Naive thymus-derived CD8-positive, alpha-beta T cell (primary cell): ENCODE measurements around the gene RAMP2. TPM values are rescaled to one million over a fixed set of nuclear protein-coding genes. Genes with fewer than 3 reads are reported as not detected.
"Not testable (repeated sequence)": the region's sequence is repeated elsewhere in the genome, so short reads cannot be mapped to it uniquely, and the experiment has no call there.

Source experiments
- ATAC-seq, 2 donors: fragments of 150-1000 bp; cut with Tn5 transposase in 1 of 2; sonication (Bioruptor Pico), chemical (Tn5 transposase) in 1 of 2; 1 replicate in 1 of 2; 2 replicates in 1 of 2; pipeline ENCODE4 v1.10.0; 2021; ENCODE audit warnings: mild to moderate bottlenecking in 2 of 2, moderate library complexity in 2 of 2
- POLR2A ChIA-PET: fragments of 350-600 bp; sonication (Branson Sonifier 250); formaldehyde crosslinking; loops from one replicate; lab custom pipeline; 2021; ENCODE audit warnings: antibody characterized with exemption; lab: Charles Lee
- DNase-seq, 10 donors: peaks; one replicate each; pipeline versions ENCODE4 v3.0.0 to v3.0.0-alpha.2; 2020 to 2022
- H3K27ac Mint-ChIP-seq, 10 donors: one replicate each; pipeline ENCODE4 v1.8.0; 2020 to 2022; ENCODE audit warnings: mild to moderate bottlenecking in 10 of 10, mixed read lengths in 10 of 10, moderate library complexity in 4 of 10, inconsistent platforms in 1 of 10
- H3K27me3 Mint-ChIP-seq, 5 donors: one replicate each; pipeline ENCODE4 v1.8.0; 2021 to 2022; ENCODE audit warnings: mixed read lengths in 5 of 5
- H3K36me3 Mint-ChIP-seq, 3 donors: one replicate each; pipeline ENCODE4 v1.8.0; 2020 to 2022; ENCODE audit warnings: mixed read lengths in 3 of 3, mild to moderate bottlenecking in 2 of 3, inconsistent platforms in 1 of 3
- H3K4me1 Mint-ChIP-seq, 4 donors: one replicate each; pipeline ENCODE4 v1.8.0; 2021 to 2022; ENCODE audit warnings: mixed read lengths in 4 of 4
- H3K4me3 Mint-ChIP-seq, 10 donors: one replicate each; pipeline ENCODE4 v1.8.0; 2020 to 2022; ENCODE audit warnings: mild to moderate bottlenecking in 10 of 10, mixed read lengths in 10 of 10, moderate library complexity in 6 of 10, inconsistent platforms in 1 of 10
- H3K9me3 Mint-ChIP-seq, 9 donors: one replicate each; pipeline ENCODE4 v1.8.0; 2020 to 2022; ENCODE audit warnings: mixed read lengths in 9 of 9, mild to moderate bottlenecking in 3 of 9, inconsistent platforms in 1 of 9, moderate library complexity in 1 of 9
- polyA plus RNA-seq, 3 donors: library from polyadenylated mRNA; unstranded; fragments of 300-500 nt; fragmentation: Illumina TruSeq; gene quantifications; one replicate each; pipeline ENCODE4 v1.2.3, GENCODE V29; 2021
- total RNA-seq, 8 experiments: library from RNA in 2 of 8; stranded (reverse) in 2 of 8; gene quantifications; one replicate each; pipeline ENCODE4 v1.2.3 and lab custom pipeline; 2021 to 2026

Gene RAMP2
- total and polyA plus RNA-seq, 5 experiments from 2014 or later, result not detected

GRCh38 chr17:42748908-42749798 lies 11.9 kb upstream of the RAMP2 start:
- no peaks in the 10 kb centered on the region for H3K36me3 Mint-ChIP-seq
- no peak for DNase-seq
- H3K9me3 Mint-ChIP-seq, result no peaks in the 10 kb centered on the region
- H3K4me3 Mint-ChIP-seq, result no peak overlapping the region
- H3K27ac Mint-ChIP-seq, result no peak overlapping the region
- no peak for ATAC-seq
- H3K4me1 Mint-ChIP-seq, result peaks cover 5 to 11% (median 10%) of the 10 kb centered on the region in 4 donors
- H3K27me3 Mint-ChIP-seq, result peaks cover 3 to 19% (median 10%) of the 10 kb centered on the region in 5 donors
- POLR2A ChIA-PET, result no interaction called here

GRCh38 chr17:42750739-42751344 lies 10.2 kb upstream of the RAMP2 start:
- POLR2A ChIA-PET, result no interaction called here
- Mint-ChIP-seq H3K27ac (no peak overlapping the region), H3K4me1 (peaks cover 0 to 3% (median 0%) of the 10 kb centered on the region in 4 donors), H3K27me3 (peaks cover 3 to 27% (median 19%) of the 10 kb centered on the region in 5 donors), H3K9me3 (no peaks in the 10 kb centered on the region), H3K4me3 (no peak overlapping the region), H3K36me3 (no peaks in the 10 kb centered on the region)
- DNase-seq (no peak), ATAC-seq (no peak)

GRCh38 chr17:42751628-42752027 lies 9.4 kb upstream of the RAMP2 start:
- Mint-ChIP-seq H3K27ac (no peak overlapping the region), H3K36me3 (no peaks in the 10 kb centered on the region), H3K4me1 (peaks cover 0 to 3% (median 0%) of the 10 kb centered on the region in 4 donors), H3K27me3 (peaks cover 9 to 31% (median 26%) of the 10 kb centered on the region in 5 donors), H3K9me3 (no peaks in the 10 kb centered on the region), H3K4me3 (no peak overlapping the region)
- no peak for DNase-seq
- POLR2A ChIA-PET, result no interaction called here
- no peak for ATAC-seq

GRCh38 chr17:42754782-42755181 lies 6.2 kb upstream of the RAMP2 start:
- ATAC-seq (no peak), DNase-seq (no peak)
- H3K27ac Mint-ChIP-seq, result no peak overlapping the region
- H3K27me3 Mint-ChIP-seq, result peaks cover 15 to 37% (median 30%) of the 10 kb centered on the region in 5 donors
- H3K4me1 Mint-ChIP-seq, result peaks cover 0 to 6% (median 0%) of the 10 kb centered on the region in 4 donors
- H3K9me3 Mint-ChIP-seq, result no peaks in the 10 kb centered on the region
- no peak overlapping the region for H3K4me3 Mint-ChIP-seq
- no peaks in the 10 kb centered on the region for H3K36me3 Mint-ChIP-seq
- POLR2A ChIA-PET, result interaction anchor here (0.7 kb wide), 1 partner anchor 599 kb away, joined by 3 read pairs; no protein-coding TSS in a partner anchor

GRCh38 chr17:42759982-42760651 lies 910 bp upstream of the RAMP2 start:
- H3K27me3 Mint-ChIP-seq, result peaks cover 38 to 77% (median 47%) of the 10 kb centered on the region in 5 donors
- POLR2A ChIA-PET, result interaction anchor here (1.4 to 3.0 kb wide), 2 partner anchors 12 to 13 kb away, joined by 7 to 13 read pairs; partner anchors contain the start of gene VPS25

GRCh38 chr17:42761638-42762037 lies 611 bp downstream of the RAMP2 start:
- Mint-ChIP-seq H3K4me1 (peaks cover 3 to 16% (median 14%) of the 10 kb centered on the region in 4 donors), H3K36me3 (peaks cover 0 to 3% (median 0%) of the 10 kb centered on the region in 3 donors), H3K27me3 (peaks cover 40 to 76% (median 46%) of the 10 kb centered on the region in 5 donors), H3K9me3 (no peaks in the 10 kb centered on the region), H3K4me3 (peak overlapping the region in 8 of 10 donors; percentile 24 to 72 (median 60)), H3K27ac (no peak overlapping the region)
- ATAC-seq (no peak), DNase-seq (no peak)
- POLR2A ChIA-PET, result interaction anchor here (0.9 to 3.0 kb wide), 2 partner anchors 10 to 12 kb away, joined by 7 to 13 read pairs; partner anchors contain the start of gene VPS25

More at GRCh38 chr17:42759982-42760651, 910 bp upstream of the RAMP2 start:
- H3K9me3 Mint-ChIP-seq, result no peaks in the 10 kb centered on the region
- peaks cover 0 to 3% (median 0%) of the 10 kb centered on the region in 3 donors for H3K36me3 Mint-ChIP-seq
- H3K4me3 Mint-ChIP-seq, result peak overlapping the region in 9 of 10 donors; percentile 47 to 71 (median 64)
- no peak for DNase-seq
- ATAC-seq, result no peak
- peaks cover 3 to 16% (median 14%) of the 10 kb centered on the region in 4 donors for H3K4me1 Mint-ChIP-seq
- H3K27ac Mint-ChIP-seq, result peak overlapping the region in 2 of 10 donors; percentile 32 to 70

- POLR2A ChIA-PET, result interaction anchor here (0.7 kb wide), 1 partner anchor 58 kb away, joined by 4 read pairs; the partner anchor contains the start of gene BECN1
- DNase-seq (no peak), ATAC-seq (no peak)
- Mint-ChIP-seq H3K27ac (no peak overlapping the region), H3K4me3 (no peak overlapping the region), H3K36me3 (peaks cover 0 to 3% (median 0%) of the 10 kb centered on the region in 3 donors), H3K27me3 (peaks cover 30 to 66% (median 38%) of the 10 kb centered on the region in 5 donors), H3K4me1 (peaks cover 3 to 10% (median 7%) of the 10 kb centered on the region in 4 donors), H3K9me3 (no peaks in the 10 kb centered on the region)
These were observed 5.1 kb downstream of the RAMP2 start for GRCh38 chr17:42766124-42766523.

- POLR2A ChIA-PET, result no interaction called here
- no peak overlapping the region for H3K27ac Mint-ChIP-seq
- no peaks in the 10 kb centered on the region for H3K9me3 Mint-ChIP-seq
- peaks cover 0 to 3% (median 0%) of the 10 kb centered on the region in 3 donors for H3K36me3 Mint-ChIP-seq
- no peak for DNase-seq
- H3K4me3 Mint-ChIP-seq, result no peak overlapping the region
- H3K27me3 Mint-ChIP-seq, result peaks cover 22 to 54% (median 29%) of the 10 kb centered on the region in 5 donors
- H3K4me1 Mint-ChIP-seq, result peaks cover 6 to 10% (median 7%) of the 10 kb centered on the region in 4 donors
- ATAC-seq, result no peak
These were observed 6.5 kb downstream of the RAMP2 start for GRCh38 chr17:42767512-42767911.

- peaks cover 7 to 11% (median 8%) of the 10 kb centered on the region in 4 donors for H3K4me1 Mint-ChIP-seq
- not testable (repeated sequence) for H3K36me3 Mint-ChIP-seq
- H3K4me3 Mint-ChIP-seq, result peak overlapping the region in 1 of 10 donors; percentile 24
These were observed 7.0 kb downstream of the RAMP2 start for GRCh38 chr17:42768006-42768405.

GRCh38 chr17:42769964-42770363 lies 8.9 kb downstream of the RAMP2 start:
- not testable (repeated sequence) for H3K4me3 Mint-ChIP-seq, DNase-seq, H3K9me3 Mint-ChIP-seq, H3K27ac Mint-ChIP-seq, H3K36me3 Mint-ChIP-seq, ATAC-seq
- POLR2A ChIA-PET, result interaction anchor here (1.1 kb wide), 1 partner anchor 54 kb away, joined by 4 read pairs; the partner anchor contains the start of gene BECN1
- peaks cover 16 to 23% (median 20%) of the 10 kb centered on the region in 4 donors for H3K4me1 Mint-ChIP-seq
- H3K27me3 Mint-ChIP-seq, result peaks cover 10 to 30% (median 18%) of the 10 kb centered on the region in 5 donors

More at GRCh38 chr17:42768006-42768405, 7.0 kb downstream of the RAMP2 start:
- H3K27me3 Mint-ChIP-seq, result peaks cover 18 to 49% (median 27%) of the 10 kb centered on the region in 5 donors
- H3K9me3 Mint-ChIP-seq, DNase-seq, H3K27ac Mint-ChIP-seq, POLR2A ChIA-PET, ATAC-seq: not testable (repeated sequence)

- DNase-seq (no peak), ATAC-seq (peak in 1 of 2 donors; percentile 15)
- Mint-ChIP-seq H3K27ac (peak overlapping the region; percentile 97 to 100 (median 99)), H3K4me3 (peak overlapping the region; percentile 97 to 100 (median 99)), H3K4me1 (peaks cover 18 to 24% (median 22%) of the 10 kb centered on the region in 4 donors), H3K9me3 (no peaks in the 10 kb centered on the region), H3K27me3 (peaks cover 0 to 9% (median 4%) of the 10 kb centered on the region in 5 donors), H3K36me3 (peaks cover 4 to 30% (median 6%) of the 10 kb centered on the region in 3 donors)
- POLR2A ChIA-PET, result interaction anchor here (1.2 to 2.5 kb wide), 15 partner anchors 9 to 562 kb away, joined by 3 to 13 read pairs (median 5); partner anchors contain the start of genes BECN1, CNTD1, COA3 and EZH1
These were observed 11.9 kb downstream of the RAMP2 start for GRCh38 chr17:42772945-42773289.
